ENCODE data around the gene GABRR2.

Gene GABRR2

GRCh38 chr6:89209457-89209856 lies 105.6 kb downstream of the GABRR2 start:
- Histone ChIP-seq H3K27ac (ENCODE audit: low read depth, low read length, poor library complexity, severe bottlenecking) (no peak overlapping the region), H3K27me3 (ENCODE audit: insufficient read depth, low read length) (no peaks in the 10 kb centered on the region), H3K4me3 (ENCODE audit: low read depth, low read length, poor library complexity, severe bottlenecking) (no peak overlapping the region), H4K20me1 (ENCODE audit: insufficient read depth, low read length) (no peaks in the 10 kb centered on the region), H3K9me2 (ENCODE audit: low read depth, low read length) (no peaks in the 10 kb centered on the region), H3K79me2 (ENCODE audit: insufficient read depth, low read length) (no peaks in the 10 kb centered on the region), H2AFZ (ENCODE audit: low read length) (no peak overlapping the region), H3F3A (ENCODE audit: insufficient read depth, low read length) (no peaks in the 10 kb centered on the region), H3K9ac (ENCODE audit: low read length) (no peak overlapping the region), H3K4me2 (ENCODE audit: low read length) (no peak overlapping the region), H3K36me3 (ENCODE audit: insufficient read depth, low read length) (no peaks in the 10 kb centered on the region), H3K9me3 (ENCODE audit: low read length) (no peaks in the 10 kb centered on the region), H3K4me1 (ENCODE audit: insufficient read depth, low read length, severe bottlenecking) (no peaks in the 10 kb centered on the region)
- TF ChIP-seq EZH2 (IDR thresholded peaks at IDR 0.05; ENCODE audit: borderline replicate concordance, low read length) (no peak), CTCF (IDR thresholded peaks at IDR 0.05; ENCODE audit: low read length) (no peak)

- Histone ChIP-seq H3K27me3 (ENCODE audit: insufficient read depth, low read length) (0 out of 2 replicates have a peak, but pooled peaks cover 2% of the 10 kb centered on the region), H3F3A (ENCODE audit: insufficient read depth, low read length) (no peaks in the 10 kb centered on the region), H3K9ac (ENCODE audit: low read length) (no peak overlapping the region), H3K4me2 (ENCODE audit: low read length) (no peak overlapping the region), H3K4me1 (ENCODE audit: insufficient read depth, low read length, severe bottlenecking) (no peaks in the 10 kb centered on the region), H3K36me3 (ENCODE audit: insufficient read depth, low read length) (no peaks in the 10 kb centered on the region), H4K20me1 (ENCODE audit: insufficient read depth, low read length) (no peaks in the 10 kb centered on the region), H3K79me2 (ENCODE audit: insufficient read depth, low read length) (no peaks in the 10 kb centered on the region), H3K9me2 (ENCODE audit: low read depth, low read length) (no peaks in the 10 kb centered on the region), H3K27ac (ENCODE audit: low read depth, low read length, poor library complexity, severe bottlenecking) (no peak overlapping the region), H3K4me3 (ENCODE audit: low read depth, low read length, poor library complexity, severe bottlenecking) (no peak overlapping the region), H3K9me3 (ENCODE audit: low read length) (no peaks in the 10 kb centered on the region), H2AFZ (ENCODE audit: low read length) (no peak overlapping the region)
- TF ChIP-seq CTCF (IDR thresholded peaks at IDR 0.05; ENCODE audit: low read length) (no peak), EZH2 (IDR thresholded peaks at IDR 0.05; ENCODE audit: borderline replicate concordance, low read length) (no peak)
Observed at GRCh38 chr6:89208551-89208950, 106.5 kb downstream of the GABRR2 start.

All from OCI-LY1 (cell line).